ENCODE results near the gene S100A3. TPM values are rescaled to one million over a fixed set of nuclear protein-coding genes. Genes with fewer than 3 reads are reported as not detected.

Gene S100A3
- total and polyA plus RNA-seq, 7 donors = 0.34 to 6.6 (median 1.1) TPM

DNA sequence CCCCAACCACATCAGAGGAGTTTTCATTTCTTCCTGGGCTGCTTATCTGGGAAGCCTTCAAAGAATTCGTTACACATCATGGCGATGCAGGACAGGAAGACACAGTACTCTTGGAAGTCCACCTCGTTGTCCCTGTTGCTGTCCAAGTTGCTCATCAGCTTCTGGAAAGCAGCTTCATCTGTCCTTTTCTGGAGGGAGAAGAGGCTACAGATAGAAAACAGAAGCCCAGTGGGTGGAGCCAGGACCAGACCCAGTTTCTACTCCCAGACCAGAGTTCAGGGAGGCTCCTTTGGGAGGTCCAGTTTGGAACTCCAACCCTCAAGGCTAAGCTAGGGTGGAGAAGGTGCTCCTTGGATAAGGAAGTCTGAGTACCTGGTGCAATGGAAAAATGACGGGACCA, 5.3 kb downstream of the S100A3 start:
- H3K4me3 ChIP-seq = no peak overlapping the region

DNA sequence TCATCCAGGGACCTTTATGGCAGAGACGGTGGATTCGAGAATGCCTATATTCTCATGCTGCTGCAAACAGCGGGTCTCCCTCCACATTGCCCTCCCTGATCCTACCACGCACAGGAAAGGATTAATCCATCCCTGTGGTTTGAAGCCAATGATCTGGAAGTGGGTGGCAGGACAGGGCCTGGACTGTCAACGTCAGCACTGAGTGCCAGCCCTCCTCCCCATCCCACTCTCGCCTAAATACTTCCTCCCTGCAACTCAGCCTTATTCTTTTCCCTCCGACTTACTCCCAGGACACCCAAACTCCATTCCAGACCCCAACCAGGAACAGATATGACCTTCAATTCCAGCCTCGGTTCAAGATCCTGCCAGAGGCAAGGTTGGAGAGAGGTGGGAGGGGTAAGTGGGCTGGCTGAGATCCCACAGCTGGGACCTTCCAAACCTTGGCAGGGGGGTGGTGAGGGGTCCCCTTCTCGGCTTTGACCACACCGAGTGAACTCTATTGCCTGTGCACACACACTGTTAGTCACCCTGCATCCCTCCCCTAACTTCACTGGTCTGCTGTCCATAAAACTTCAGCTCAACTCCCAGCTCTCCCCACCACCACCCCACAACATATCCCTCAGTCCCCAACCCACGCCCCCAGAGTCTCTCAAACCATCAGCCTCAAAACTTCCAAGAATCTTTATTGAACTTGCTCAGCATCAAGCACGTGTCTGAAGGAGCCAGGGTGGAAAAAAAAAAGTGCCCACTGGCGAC, 5.9 kb downstream of the S100A3 start:
- intact Hi-C loops (cut with DNase I) = no loop called here
- TF ChIP-seq, protein P1, sequence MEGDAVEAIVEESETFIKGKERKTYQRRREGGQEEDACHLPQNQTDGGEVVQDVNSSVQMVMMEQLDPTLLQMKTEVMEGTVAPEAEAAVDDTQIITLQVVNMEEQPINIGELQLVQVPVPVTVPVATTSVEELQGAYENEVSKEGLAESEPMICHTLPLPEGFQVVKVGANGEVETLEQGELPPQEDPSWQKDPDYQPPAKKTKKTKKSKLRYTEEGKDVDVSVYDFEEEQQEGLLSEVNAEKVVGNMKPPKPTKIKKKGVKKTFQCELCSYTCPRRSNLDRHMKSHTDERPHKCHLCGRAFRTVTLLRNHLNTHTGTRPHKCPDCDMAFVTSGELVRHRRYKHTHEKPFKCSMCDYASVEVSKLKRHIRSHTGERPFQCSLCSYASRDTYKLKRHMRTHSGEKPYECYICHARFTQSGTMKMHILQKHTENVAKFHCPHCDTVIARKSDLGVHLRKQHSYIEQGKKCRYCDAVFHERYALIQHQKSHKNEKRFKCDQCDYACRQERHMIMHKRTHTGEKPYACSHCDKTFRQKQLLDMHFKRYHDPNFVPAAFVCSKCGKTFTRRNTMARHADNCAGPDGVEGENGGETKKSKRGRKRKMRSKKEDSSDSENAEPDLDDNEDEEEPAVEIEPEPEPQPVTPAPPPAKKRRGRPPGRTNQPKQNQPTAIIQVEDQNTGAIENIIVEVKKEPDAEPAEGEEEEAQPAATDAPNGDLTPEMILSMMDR (IDR thresholded peaks at IDR 0.05) = no peak
- DNase-seq (no peak), ATAC-seq (no peak)
- Histone ChIP-seq H3K27ac (no peak overlapping the region), H3K36me3 (ENCODE audit: insufficient read depth in 1 of 2, low read depth in 1 of 2) (no peaks in the 10 kb centered on the region), H3K9me3 (no peaks in the 10 kb centered on the region), H3K4me3 (no peak overlapping the region), H3K27me3 (ENCODE audit: insufficient read depth in 3 of 3, low read length in 2 of 3) (no peaks in the 10 kb centered on the region), H3K4me1 (peaks cover 10% of the 10 kb centered on the region)
- 56 to 77% (median 63%) methylated on average over 13 of the region's 13 CpGs for WGBS, 3 donors

More for the DNA sequence above, 5.3 kb downstream of the S100A3 start:
- DNase-seq (no peak), ATAC-seq (no peak)
- Histone ChIP-seq H3K36me3 (ENCODE audit: insufficient read depth in 1 of 2, low read depth in 1 of 2) (no peaks in the 10 kb centered on the region), H3K4me1 (peaks cover 10% of the 10 kb centered on the region), H3K27me3 (ENCODE audit: insufficient read depth in 3 of 3, low read length in 2 of 3) (no peaks in the 10 kb centered on the region), H3K27ac (no peak overlapping the region), H3K9me3 (no peaks in the 10 kb centered on the region)
- TF ChIP-seq, protein P1 (IDR thresholded peaks at IDR 0.05) = no peak
- 65 to 71% (median 67%) methylated on average over 4 of the region's 4 CpGs for WGBS, 3 donors
- intact Hi-C loops (cut with DNase I) = no loop called here

DNA sequence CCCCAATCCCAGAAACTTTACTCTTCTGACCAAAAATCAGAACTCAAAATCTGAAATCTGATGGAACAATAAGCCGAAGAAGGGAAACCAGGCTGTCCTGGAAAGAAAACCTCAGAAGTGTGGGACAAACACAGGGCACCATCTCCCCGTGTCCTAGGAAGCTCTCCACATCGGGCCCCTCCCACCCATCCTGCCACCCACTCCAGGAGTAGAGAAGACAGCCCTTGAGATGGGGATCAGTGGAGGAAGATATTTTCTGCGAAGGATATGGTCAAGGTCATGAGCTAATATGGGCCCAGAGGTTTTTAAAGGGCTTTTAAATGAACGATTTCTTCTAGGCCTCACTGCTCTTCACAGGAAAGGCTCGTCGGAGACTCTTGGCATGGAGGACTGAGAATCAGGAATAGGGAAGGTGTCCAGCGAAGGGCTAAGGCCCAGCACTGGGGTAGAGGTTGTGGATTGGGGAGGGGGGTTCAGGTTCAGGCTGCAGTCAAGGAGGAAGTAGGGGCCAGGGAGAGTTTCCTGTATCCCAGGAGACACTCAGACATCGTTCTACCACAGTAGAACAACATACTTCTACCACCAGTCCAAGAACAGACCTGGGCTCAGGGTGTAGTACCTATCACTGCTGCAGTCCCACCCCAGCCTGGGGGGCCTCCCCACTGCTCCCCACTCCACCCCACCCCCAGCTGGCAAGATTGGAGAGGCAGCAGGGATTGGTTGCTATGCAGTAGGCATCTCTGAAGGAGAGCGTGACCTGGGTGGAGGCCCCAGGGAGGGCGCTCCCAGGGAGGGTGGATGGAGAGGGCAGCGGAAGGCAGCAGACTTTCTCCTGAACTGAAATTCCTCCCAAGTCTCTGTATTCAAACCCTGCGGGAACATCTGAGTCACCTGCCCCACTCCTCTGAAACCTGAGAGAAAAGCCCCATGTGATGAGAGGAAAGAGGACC, 7.1 kb downstream of the S100A3 start:
- peaks cover 10% of the 10 kb centered on the region for H3K4me1 ChIP-seq

DNA sequence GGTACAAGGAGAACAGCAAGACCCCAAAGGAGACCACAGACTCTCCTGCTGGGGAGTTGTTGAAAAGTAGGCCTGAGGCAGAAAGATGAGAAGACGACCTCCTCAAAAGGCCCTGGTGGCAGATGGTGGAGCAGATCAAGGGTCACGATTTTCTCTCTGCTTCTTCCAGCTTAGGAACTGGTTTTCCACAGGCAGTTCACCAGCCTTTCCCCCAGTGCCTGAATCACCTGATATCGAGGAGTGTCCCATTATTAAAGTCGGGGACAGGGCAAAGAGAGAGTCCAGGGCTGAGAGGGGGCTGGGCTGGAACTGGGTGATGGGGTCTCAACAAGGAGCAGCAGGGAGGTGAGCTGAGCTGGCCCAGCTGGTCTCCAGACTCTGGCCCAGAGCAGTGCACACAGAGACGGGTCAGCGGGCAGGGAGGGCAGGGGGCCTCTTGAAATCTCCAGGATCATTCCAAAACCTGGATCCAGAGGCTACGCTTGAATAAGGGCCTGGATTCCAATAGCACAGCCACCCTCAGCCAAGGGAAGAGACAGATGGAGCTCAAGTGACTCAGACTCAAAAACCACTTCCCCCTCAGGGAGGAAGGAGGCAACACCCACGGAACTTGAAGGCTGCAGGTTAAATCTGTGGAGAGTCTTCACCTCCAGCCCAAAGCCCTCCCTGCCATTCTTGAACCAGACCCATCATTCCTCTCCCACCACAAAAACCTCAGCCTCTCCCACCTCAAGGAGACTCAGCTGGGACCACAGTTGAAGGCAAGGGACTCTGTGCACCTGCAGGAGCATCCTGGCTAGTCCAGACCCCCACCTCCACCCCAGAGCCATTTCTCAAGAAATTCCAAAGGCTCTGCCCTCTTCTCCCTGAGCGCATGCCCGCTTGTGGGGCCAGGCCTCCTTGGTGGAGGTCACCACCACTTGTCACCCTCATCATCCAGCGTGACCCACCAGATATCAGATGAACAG, 8.4 kb downstream of the S100A3 start, which contains the start of gene S100A5:
S100A5 (minus strand) TSS at position 541 of the 968 bp plus-strand sequence. CDS start 743 bp downstream, outside the sequence.
- no peak within 1 kb of the TSS for H3K4me3 ChIP-seq
- no peaks in the 10 kb centered on the region for H3K9me3 ChIP-seq
- H3K27ac ChIP-seq = no peak within 1 kb of the TSS
- TF ChIP-seq, protein P1 (IDR thresholded peaks at IDR 0.05) = no peak
- no peak for DNase-seq
- peaks cover 0 to 5% (median 0%) of the 10 kb centered on the region in 3 donors for H3K27me3 ChIP-seq (ENCODE audit: insufficient read depth in 3 of 3, low read length in 2 of 3)
- no peaks in the 10 kb centered on the region for H3K36me3 ChIP-seq (ENCODE audit: insufficient read depth in 1 of 2, low read depth in 1 of 2)
- H3K4me1 ChIP-seq = peaks cover 10% of the 10 kb centered on the region
- ATAC-seq = no peak
- intact Hi-C loops (cut with DNase I) = no loop called here
- 74 to 79% (median 76%) methylated on average over 11 of the region's 11 CpGs for WGBS, 3 donors

More for the DNA sequence above, 7.1 kb downstream of the S100A3 start:
- intact Hi-C loops (cut with DNase I) = no loop called here
- TF ChIP-seq, protein P1 (IDR thresholded peaks at IDR 0.05) = no peak
- WGBS, 3 donors = 68 to 73% (median 70%) methylated on average over 13 of the region's 13 CpGs
- Histone ChIP-seq H3K9me3 (no peaks in the 10 kb centered on the region), H3K4me3 (no peak overlapping the region), H3K27me3 (ENCODE audit: insufficient read depth in 3 of 3, low read length in 2 of 3) (no peaks in the 10 kb centered on the region), H3K27ac (no peak overlapping the region), H3K36me3 (ENCODE audit: insufficient read depth in 1 of 2, low read depth in 1 of 2) (no peaks in the 10 kb centered on the region)
- no peak for DNase-seq
- ATAC-seq = no peak

Data from psoas muscle (tissue), 8 donors.